ENCODE results near the gene DCAF7. TPM values are rescaled to one million over a fixed set of nuclear protein-coding genes. Genes with fewer than 3 reads are reported as not detected.
A peak's percentile ranks its signal among the peaks of the same experiment; 100 is the strongest.

The DCAF7 gene
- total RNA-seq, 1 donor from 2014 or later, result 32.3 TPM

GRCh38 chr17:63631062-63631461 lies 80.8 kb downstream of the DCAF7 start:
- DNase-seq, result no peak

- no peak for DNase-seq
Observed at GRCh38 chr17:63631626-63632025, 81.3 kb downstream of the DCAF7 start.

GRCh38 chr17:63633742-63634141 lies 83.5 kb downstream of the DCAF7 start:
- no peak for DNase-seq

- DNase-seq, result no peak
Observed at GRCh38 chr17:63634163-63634562, 83.9 kb downstream of the DCAF7 start.

- no peak for DNase-seq
Observed at GRCh38 chr17:63634816-63635215, 84.5 kb downstream of the DCAF7 start.

- DNase-seq, result no peak
Observed at GRCh38 chr17:63635290-63635689, 85.0 kb downstream of the DCAF7 start.

- no peak for DNase-seq
Observed at GRCh38 chr17:63635787-63636186, 85.5 kb downstream of the DCAF7 start.

- no peak for DNase-seq
Observed at GRCh38 chr17:63639125-63639524, 88.8 kb downstream of the DCAF7 start.

GRCh38 chr17:63640038-63640437 lies 89.8 kb downstream of the DCAF7 start:
- no peak for DNase-seq

- peak; percentile 4 for DNase-seq
Observed at GRCh38 chr17:63641692-63642448, 91.6 kb downstream of the DCAF7 start.

Small RNAs within 50 kb of the gene (small RNA-seq; reads per million reads assigned to genes)
- not detected for gene RNU6-288P

Other genes starting within 250 kb of the DCAF7 start
- gene CYB561, start 104.2 kb upstream of the DCAF7 start, total RNA-seq, result 21.7 TPM
- 5.3 TPM for gene ACE, start 73.4 kb upstream of the DCAF7 start, total RNA-seq
- gene KCNH6, start 27.1 kb upstream of the DCAF7 start, total RNA-seq, result 0.16 TPM
- gene TACO1, start 50.4 kb downstream of the DCAF7 start, total RNA-seq, result 5.5 TPM
- gene MAP3K3, start 71.9 kb downstream of the DCAF7 start, total RNA-seq, result 21.4 TPM
- gene LIMD2, start 149.6 kb downstream of the DCAF7 start, total RNA-seq, result 15.0 TPM
- gene STRADA, start 191.3 kb downstream of the DCAF7 start, total RNA-seq, result 27.8 TPM
- gene CCDC47, start 223.1 kb downstream of the DCAF7 start, total RNA-seq, result 49.9 TPM
- 73.5 TPM for gene DDX42, start 223.7 kb downstream of the DCAF7 start, total RNA-seq

Measured in occipital lobe (tissue), 3 donors.